BLaER1 (cell line): ENCODE data around the gene ELP4.

Experiments
- H3K27ac ChIP-seq: shearing (Covaris generic); formaldehyde crosslinking; 2 replicates; pipeline ENCODE4 v1.8.1; 2022
- H3K27me3 ChIP-seq: shearing (Covaris generic); formaldehyde crosslinking; 2 replicates; pipeline ENCODE4 v1.8.1; 2022
- H3K36me3 ChIP-seq: shearing (Covaris generic); formaldehyde crosslinking; 2 replicates; pipeline ENCODE4 v1.8.1; 2022
- H3K4me1 ChIP-seq: shearing (Covaris generic); formaldehyde crosslinking; 2 replicates; pipeline ENCODE4 v1.8.1; 2022
- H3K4me2 ChIP-seq: shearing (Covaris generic); formaldehyde crosslinking; 2 replicates; pipeline ENCODE4 v1.8.1; 2022
- H3K4me3 ChIP-seq: shearing (Covaris generic); formaldehyde crosslinking; 2 replicates; pipeline ENCODE4 v1.8.1; 2022
- H3K9ac ChIP-seq: shearing (Covaris generic); formaldehyde crosslinking; 2 replicates; pipeline ENCODE4 v1.8.1; 2022
- H3K9me3 ChIP-seq: shearing (Covaris generic); formaldehyde crosslinking; 2 replicates; pipeline ENCODE4 v1.8.1; 2022
- H4K20me1 ChIP-seq: shearing (Covaris generic); formaldehyde crosslinking; 2 replicates; pipeline ENCODE4 v1.8.1; 2022
- Cebpa-rat ChIP-seq: shearing (Covaris generic); IDR thresholded peaks from 2 replicates; pipeline ENCODE4 v1.8.1; 2022

Gene ELP4

DNA sequence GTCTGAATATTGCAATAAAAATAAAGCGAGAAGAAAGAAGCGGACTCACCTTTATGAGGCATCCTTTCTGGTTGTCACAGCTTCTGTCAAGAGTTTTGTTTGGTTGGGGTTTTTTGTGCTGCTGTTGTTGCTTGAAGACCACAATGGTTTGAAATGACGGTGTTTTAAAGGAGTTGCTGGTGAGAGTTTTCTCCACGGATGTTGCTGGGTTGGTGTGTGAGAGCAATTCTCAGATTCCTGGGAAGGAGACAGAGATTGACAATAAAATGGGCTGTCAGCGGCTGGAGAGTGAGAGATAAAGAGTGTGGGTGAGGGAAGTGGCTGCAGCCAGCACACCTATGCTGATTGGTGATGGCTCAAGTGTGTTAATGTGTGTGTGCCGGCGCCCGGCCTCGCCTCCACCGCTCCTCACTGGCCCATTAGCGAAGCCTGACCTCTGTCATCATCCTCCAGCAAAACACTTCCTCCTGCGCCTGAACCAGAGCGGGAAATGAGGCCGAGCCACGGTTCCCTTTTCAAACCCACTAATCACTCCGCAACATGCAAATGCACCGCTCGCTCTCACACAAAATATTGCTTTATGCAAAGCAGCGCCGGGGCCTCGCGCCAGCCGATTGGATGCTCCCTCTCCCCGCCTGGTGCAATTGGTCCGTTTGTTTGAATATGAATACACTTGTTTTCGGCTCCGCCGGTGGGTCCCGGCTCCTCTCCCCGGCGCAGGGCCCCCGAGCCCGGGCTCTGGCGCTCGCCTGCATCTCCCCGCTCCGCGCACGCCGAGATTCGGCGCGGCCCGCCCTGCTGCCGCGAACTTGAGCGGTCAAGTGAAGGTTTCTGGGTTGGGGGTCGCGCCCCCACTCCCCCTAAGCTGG lies 301.4 kb downstream of the ELP4 start, which contains the start of gene PAX6:
PAX6 (minus strand) TSS at position 544 of the 869 bp plus-strand sequence. CDS start 4,911 bp downstream, outside the sequence.
- no peaks in the 10 kb centered on the region for H3K36me3 ChIP-seq
- peaks cover 100% of the 10 kb centered on the region for H3K27me3 ChIP-seq
- peak within 1 kb of the TSS; percentile 52 for H3K4me3 ChIP-seq
- peaks cover 63% of the 10 kb centered on the region for H3K9me3 ChIP-seq
- H3K9ac ChIP-seq = no peak within 1 kb of the TSS
- TF ChIP-seq Cebpa-rat = no peak
- H4K20me1 ChIP-seq = peaks cover 75% of the 10 kb centered on the region
- H3K4me1 ChIP-seq = peaks cover 11% of the 10 kb centered on the region; the same call in 1 of the 2 replicates
- H3K27ac ChIP-seq = no peak within 1 kb of the TSS
- H3K4me2 ChIP-seq = peak within 1 kb of the TSS; percentile 61

DNA sequence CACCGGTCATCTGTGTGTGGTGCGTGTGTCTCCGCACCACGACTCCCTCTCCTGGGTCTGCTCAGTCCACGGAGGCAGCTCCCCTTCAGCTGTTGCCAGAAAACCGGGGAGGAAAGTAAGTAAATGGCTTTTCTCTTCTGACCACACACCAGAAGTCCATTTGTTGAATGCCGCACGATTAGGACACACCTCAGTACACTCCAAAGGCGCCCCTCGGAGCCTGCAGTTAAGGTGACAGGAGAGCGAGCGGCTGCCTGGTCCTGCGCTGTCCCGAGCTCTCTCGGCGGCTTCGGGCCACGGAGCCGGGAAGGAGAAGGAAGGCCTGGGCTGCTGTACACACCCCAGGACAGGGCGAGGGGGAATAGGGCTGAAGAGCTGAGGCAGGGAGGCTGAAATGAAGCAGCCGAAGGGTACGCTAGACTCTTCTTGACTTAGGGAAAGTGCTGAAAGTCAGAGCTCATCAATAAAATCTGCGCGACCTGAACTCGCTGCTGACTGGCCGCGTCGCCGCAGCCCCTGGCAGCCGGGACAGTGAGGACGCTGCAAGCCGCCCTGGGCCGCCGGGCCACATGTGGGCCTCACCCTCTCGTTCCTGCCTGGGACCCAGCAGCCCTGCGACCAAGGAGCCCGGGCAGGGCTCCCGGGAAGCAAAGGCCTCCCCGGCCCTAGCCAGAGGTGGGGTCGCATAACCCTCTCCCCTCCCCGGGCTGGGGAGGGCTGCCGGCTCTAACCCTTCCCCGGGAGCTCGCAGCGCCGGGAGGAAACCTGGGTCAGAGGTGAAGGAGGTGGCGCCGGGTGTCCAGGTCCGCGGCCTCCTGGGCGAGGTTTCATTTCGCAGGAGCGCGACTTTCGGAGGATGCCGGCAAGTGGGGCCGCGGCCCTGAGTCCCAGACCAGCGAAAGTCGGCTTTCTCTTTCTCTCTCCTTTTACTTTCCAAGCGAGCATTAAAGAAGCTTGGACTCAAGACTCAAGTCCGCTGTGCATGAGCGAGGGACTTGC lies 303.1 kb downstream of the ELP4 start:
- Histone ChIP-seq H4K20me1 (peaks cover 77% of the 10 kb centered on the region), H3K9me3 (peaks cover 63% of the 10 kb centered on the region), H3K4me3 (peak overlapping the region; percentile 43; the same call in 1 of the 2 replicates), H3K4me1 (peaks cover 11% of the 10 kb centered on the region; the same call in 1 of the 2 replicates), H3K36me3 (no peaks in the 10 kb centered on the region), H3K4me2 (peak overlapping the region; percentile 48), H3K9ac (no peak overlapping the region), H3K27ac (no peak overlapping the region), H3K27me3 (peaks cover 100% of the 10 kb centered on the region)
- no peak for TF ChIP-seq Cebpa-rat

DNA sequence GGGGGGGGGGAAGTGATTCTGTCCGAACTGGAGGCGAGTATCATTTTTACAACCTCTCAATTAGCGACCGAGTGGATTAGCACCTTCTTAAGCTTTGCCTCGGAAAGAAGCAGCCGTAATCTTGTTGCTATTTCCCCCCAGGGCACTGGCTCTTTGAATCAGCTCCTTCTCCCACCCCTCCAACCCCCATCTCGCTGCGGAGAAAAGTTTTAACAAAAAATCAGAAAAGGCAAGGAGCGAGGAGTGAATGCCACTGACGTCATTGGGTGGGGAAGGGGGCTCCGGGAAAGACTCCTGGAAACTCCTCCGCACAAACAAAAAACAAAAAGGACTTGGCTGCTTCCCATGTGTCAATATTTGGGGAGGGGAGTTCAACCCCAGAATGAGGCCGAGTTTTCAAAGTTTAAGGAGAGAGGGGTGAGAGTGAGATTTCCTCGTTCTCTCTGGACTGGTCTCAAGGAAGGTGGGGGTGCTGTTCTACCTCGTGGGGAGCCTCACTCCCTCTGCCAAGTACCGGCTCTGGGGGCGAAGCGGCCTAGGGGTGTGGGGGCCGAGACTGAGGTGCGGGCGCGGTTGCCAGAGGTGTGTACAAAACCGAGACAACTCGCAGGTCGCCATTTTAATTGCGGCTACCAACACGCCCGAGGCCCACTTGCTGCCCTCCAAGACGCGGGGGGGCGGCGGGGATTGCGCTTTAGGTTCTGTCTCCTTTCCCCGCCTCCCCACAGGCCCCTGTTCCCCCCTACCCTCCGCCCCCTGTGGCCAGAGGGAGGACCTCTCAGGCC lies 304.0 kb downstream of the ELP4 start:
- no peak overlapping the region for H3K27ac ChIP-seq
- H3K9ac ChIP-seq = no peak overlapping the region
- no peak overlapping the region for H3K4me3 ChIP-seq

DNA sequence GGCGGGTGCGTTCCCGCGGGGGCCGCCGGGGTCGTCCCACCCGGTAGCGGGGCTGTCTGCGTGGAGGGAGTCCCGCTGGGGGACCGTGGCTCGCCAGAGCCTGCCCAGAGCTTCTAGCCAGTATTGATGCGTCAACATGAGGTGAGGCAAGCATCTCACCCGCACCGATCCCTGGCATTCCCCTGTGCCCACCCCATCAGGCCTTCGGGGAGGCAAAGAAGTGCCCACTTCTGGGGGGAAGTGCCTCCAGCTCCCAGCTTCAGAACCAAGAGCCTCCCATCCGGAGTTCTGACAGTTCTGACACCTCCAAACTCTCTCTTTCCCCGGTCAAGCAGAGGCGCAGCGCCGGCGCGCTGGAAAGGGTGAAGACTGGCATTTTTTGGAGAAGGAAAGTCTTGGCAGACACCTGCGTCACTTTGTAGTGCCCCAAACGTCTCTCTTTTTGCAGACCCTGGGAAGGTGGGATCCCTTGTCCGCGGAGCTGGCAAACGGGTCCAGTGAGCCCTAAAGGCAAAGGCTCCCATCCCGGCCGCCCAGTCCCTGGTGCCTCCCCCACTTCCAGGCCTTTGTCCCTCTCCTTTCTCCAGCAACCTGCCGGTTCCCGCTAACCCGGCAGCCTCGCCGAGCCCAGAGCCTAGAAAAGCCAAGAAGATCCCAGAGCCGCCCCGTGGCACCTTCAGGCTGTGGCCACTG lies 304.8 kb downstream of the ELP4 start:
- H3K27ac ChIP-seq = no peak overlapping the region
- peaks cover 65% of the 10 kb centered on the region for H3K9me3 ChIP-seq
- no peak overlapping the region for H3K4me2 ChIP-seq
- H4K20me1 ChIP-seq = peaks cover 64% of the 10 kb centered on the region
- no peak overlapping the region for H3K4me3 ChIP-seq
- H3K27me3 ChIP-seq = peaks cover 100% of the 10 kb centered on the region
- no peak overlapping the region for H3K9ac ChIP-seq
- no peaks in the 10 kb centered on the region for H3K36me3 ChIP-seq
- TF ChIP-seq Cebpa-rat = no peak
- peaks cover 11% of the 10 kb centered on the region; the same call in 1 of the 2 replicates for H3K4me1 ChIP-seq

More for the DNA sequence above, 304.0 kb downstream of the ELP4 start:
- Histone ChIP-seq H3K4me1 (peaks cover 11% of the 10 kb centered on the region; the same call in 1 of the 2 replicates), H3K4me2 (no peak overlapping the region), H4K20me1 (peaks cover 72% of the 10 kb centered on the region), H3K36me3 (no peaks in the 10 kb centered on the region), H3K27me3 (peaks cover 100% of the 10 kb centered on the region), H3K9me3 (peaks cover 64% of the 10 kb centered on the region)
- no peak for TF ChIP-seq Cebpa-rat

DNA sequence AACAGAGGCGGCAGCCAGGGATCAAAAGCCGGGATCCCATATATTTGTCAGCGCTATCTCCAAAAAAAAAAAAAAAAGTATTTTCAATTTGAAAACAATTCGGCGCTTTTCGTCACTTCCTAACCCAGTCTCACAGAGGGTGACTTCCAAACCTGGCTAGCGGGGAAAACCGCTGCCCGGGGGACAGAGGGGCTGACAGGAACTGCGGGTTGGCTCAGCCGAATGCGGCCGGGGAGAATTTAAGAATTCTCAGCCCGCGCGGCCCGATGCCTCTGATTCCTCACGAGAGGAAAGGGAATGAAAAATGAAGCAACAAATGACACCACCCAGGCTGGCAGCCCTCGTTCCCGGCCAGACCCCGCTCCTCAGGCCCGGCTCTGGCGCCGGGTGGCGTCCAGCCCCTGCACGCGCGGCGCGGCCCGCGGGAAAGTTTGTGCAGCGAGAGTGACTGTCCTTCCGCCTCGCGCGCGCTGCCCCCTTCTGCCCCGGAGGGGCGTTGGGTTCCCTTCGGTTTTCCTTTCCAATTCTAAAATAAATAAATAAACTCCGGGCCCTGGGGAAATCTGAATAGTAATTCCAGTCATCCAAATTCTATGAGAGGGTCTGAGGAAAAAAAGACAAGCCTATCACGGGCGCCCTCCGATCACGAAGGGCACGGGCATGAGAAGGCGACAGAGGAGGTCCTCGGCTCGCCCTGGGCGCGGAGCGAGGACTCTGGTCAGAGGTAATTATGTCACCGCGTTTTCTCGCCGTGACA lies 306.3 kb downstream of the ELP4 start:
- peaks cover 100% of the 10 kb centered on the region for H3K27me3 ChIP-seq
- H4K20me1 ChIP-seq = peaks cover 57% of the 10 kb centered on the region
- TF ChIP-seq Cebpa-rat = no peak
- H3K4me1 ChIP-seq = peaks cover 5% of the 10 kb centered on the region; the same call in 1 of the 2 replicates
- no peak overlapping the region for H3K4me3 ChIP-seq
- peaks cover 68% of the 10 kb centered on the region for H3K9me3 ChIP-seq
- no peak overlapping the region for H3K9ac ChIP-seq
- no peaks in the 10 kb centered on the region for H3K36me3 ChIP-seq
- H3K27ac ChIP-seq = no peak overlapping the region
- H3K4me2 ChIP-seq = no peak overlapping the region

DNA sequence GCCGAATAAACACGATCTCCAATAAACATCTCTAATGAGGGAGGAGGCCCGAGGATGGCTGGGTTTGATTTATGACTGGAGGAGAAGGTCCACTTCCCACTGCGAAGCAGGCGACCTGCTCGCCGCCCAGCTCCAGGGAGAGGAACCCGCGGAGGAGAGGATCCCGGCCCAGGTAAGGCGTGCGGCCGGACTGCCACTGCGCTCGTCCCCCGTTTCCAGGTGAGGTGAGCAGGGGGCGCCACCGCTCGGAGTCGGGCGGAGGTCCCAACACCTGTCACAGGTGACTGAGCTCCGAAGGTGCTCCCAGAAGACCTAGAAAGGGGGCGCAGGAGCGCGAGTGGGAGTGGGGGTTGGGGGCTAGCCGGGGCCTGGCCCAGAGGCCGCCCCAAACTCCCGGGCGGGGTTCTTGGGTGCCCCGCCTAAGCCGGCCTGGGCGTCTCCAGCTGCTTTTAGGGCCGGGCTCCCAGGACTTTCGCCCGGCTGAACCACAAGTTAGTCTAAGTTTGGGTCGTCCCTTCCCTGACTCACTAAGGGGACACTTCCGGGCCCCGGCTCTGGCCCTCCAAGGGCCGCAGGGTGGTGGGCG lies 307.0 kb downstream of the ELP4 start:
- Histone ChIP-seq H3K9me3 (peaks cover 63% of the 10 kb centered on the region), H3K4me2 (no peak overlapping the region), H4K20me1 (peaks cover 51% of the 10 kb centered on the region), H3K36me3 (no peaks in the 10 kb centered on the region), H3K27ac (no peak overlapping the region), H3K27me3 (peaks cover 100% of the 10 kb centered on the region), H3K4me3 (no peak overlapping the region), H3K4me1 (peaks cover 5% of the 10 kb centered on the region; the same call in 1 of the 2 replicates), H3K9ac (no peak overlapping the region)
- TF ChIP-seq Cebpa-rat = no peak

DNA sequence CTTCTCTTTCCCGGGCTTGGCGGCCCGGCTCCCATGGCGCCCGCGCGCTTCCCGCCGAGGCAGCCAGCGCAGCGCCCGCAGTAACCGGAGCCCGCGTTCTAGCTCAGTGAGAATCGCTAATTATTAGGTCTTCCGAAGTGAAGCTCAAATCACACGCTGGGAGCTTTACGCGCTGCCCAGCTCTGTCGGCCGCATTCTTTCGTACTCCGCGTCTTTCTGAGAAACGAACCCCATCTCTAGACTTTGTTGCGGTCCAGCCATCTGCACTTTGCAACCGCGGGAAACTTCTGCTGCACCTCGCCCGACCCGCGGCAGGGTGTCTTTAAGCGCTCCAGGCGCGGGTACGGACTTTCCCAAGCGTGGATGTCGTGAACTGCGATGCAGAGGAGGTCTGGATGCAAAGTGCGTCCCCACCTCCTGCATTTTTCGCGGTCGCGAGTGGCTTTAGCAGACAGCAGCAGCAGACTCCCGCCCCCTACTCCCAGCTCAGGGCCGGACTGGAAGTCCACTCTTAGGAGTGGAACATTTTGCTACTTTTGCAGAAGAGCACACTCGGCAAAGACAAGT lies 307.6 kb downstream of the ELP4 start:
- Histone ChIP-seq H3K27ac (no peak overlapping the region), H3K27me3 (peaks cover 100% of the 10 kb centered on the region), H3K36me3 (no peaks in the 10 kb centered on the region), H3K4me2 (no peak overlapping the region), H3K4me3 (peak overlapping the region; percentile 36; the same call in 1 of the 2 replicates), H3K9ac (no peak overlapping the region), H3K9me3 (peaks cover 63% of the 10 kb centered on the region), H3K4me1 (peaks cover 5% of the 10 kb centered on the region; the same call in 1 of the 2 replicates), H4K20me1 (peaks cover 51% of the 10 kb centered on the region)
- TF ChIP-seq Cebpa-rat = no peak
